ENCODE results near the gene RNF32. TPM values are rescaled to one million over a fixed set of nuclear protein-coding genes. Genes with fewer than 3 reads are reported as not detected.
"Not testable (repeated sequence)": the region's sequence is repeated elsewhere in the genome, so short reads cannot be mapped to it uniquely, and the experiment has no call there.

Gene RNF32
- total RNA-seq, 1 experiment from 2014 or later = 3.5 TPM

DNA sequence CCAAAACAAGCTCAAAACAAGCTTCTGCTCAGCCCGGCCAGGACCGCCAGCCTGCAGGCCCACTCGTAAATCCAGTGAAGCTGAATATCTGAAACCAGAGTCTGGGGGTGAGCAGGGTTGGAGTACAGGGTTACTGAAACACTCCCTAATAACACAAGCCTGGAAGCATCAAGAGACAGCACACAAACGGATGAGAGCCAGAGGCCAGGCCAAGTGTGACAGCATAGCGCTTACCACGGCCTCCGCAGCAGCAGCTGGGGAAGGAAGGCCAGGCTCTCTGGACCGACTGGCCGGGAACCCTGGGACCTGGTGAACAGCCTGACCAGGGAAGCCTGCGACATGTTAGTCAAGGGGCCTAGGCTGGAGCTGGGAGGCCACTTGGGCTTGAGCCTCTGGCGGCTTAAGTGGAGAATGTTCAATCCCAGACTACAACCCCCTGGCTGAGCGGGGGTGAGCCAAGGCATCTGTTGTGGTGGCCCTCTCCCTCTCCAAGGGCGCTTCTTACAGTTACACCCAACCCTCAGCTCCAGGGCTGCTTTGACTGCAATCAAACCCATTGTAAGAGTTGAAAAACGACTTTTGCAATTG lies 21.7 kb upstream of the RNF32 start:
- BruUV-seq (replicated peaks) = no TSS peak
- intact Hi-C loops (cut with micrococcal nuclease; ENCODE audit: unreplicated experiment) (no loop called here), in situ Hi-C loops (cut with HindIII; ENCODE audit: low pct_unique_long_range_greater_than_20kb, low sequenced_read_pairs) (no loop called here)
- Histone ChIP-seq H3K36me3 (ENCODE audit: control insufficient read depth, insufficient read depth, low read length) (no peaks in the 10 kb centered on the region), H3K9me3 (ENCODE audit: control insufficient read depth, insufficient read depth, low read depth, low read length) (no peaks in the 10 kb centered on the region), H3K4me3 (ENCODE audit: low read depth in 2 of 2, low read length in 2 of 2) (no peak overlapping the region), H3K4me1 (ENCODE audit: control insufficient read depth, insufficient read depth, low read length) (peaks cover 3% of the 10 kb centered on the region; the same call in 1 of the 2 replicates), H3K27me3 (ENCODE audit: control insufficient read depth, insufficient read depth, low read length) (no peaks in the 10 kb centered on the region), H3K27ac (ENCODE audit: low read length) (no peak overlapping the region)
- DNase-seq (ENCODE audit: low read depth, low spot score) (no peak), ATAC-seq (no peak)
- CTCF ChIA-PET = no interaction called here
- POLR2A ChIA-PET = no interaction called here
- TF ChIP-seq SIN3A (IDR thresholded peaks at IDR 0.05; ENCODE audit: borderline replicate concordance, insufficient read depth, low read depth, low read length) (no peak), POLR2AphosphoS5 (IDR thresholded peaks at IDR 0.05; ENCODE audit: low read depth, low read length) (no peak), TCF7L2 (IDR thresholded peaks at IDR 0.05; ENCODE audit: low read depth, low read length) (no peak)
- TF ChIP-seq, protein P1, sequence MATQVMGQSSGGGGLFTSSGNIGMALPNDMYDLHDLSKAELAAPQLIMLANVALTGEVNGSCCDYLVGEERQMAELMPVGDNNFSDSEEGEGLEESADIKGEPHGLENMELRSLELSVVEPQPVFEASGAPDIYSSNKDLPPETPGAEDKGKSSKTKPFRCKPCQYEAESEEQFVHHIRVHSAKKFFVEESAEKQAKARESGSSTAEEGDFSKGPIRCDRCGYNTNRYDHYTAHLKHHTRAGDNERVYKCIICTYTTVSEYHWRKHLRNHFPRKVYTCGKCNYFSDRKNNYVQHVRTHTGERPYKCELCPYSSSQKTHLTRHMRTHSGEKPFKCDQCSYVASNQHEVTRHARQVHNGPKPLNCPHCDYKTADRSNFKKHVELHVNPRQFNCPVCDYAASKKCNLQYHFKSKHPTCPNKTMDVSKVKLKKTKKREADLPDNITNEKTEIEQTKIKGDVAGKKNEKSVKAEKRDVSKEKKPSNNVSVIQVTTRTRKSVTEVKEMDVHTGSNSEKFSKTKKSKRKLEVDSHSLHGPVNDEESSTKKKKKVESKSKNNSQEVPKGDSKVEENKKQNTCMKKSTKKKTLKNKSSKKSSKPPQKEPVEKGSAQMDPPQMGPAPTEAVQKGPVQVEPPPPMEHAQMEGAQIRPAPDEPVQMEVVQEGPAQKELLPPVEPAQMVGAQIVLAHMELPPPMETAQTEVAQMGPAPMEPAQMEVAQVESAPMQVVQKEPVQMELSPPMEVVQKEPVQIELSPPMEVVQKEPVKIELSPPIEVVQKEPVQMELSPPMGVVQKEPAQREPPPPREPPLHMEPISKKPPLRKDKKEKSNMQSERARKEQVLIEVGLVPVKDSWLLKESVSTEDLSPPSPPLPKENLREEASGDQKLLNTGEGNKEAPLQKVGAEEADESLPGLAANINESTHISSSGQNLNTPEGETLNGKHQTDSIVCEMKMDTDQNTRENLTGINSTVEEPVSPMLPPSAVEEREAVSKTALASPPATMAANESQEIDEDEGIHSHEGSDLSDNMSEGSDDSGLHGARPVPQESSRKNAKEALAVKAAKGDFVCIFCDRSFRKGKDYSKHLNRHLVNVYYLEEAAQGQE (IDR thresholded peaks at IDR 0.05; ENCODE audit: insufficient read depth in 1 of 2, low read depth in 2 of 2, low read length in 1 of 2) = no peak
- TF ChIP-seq, protein P2, sequence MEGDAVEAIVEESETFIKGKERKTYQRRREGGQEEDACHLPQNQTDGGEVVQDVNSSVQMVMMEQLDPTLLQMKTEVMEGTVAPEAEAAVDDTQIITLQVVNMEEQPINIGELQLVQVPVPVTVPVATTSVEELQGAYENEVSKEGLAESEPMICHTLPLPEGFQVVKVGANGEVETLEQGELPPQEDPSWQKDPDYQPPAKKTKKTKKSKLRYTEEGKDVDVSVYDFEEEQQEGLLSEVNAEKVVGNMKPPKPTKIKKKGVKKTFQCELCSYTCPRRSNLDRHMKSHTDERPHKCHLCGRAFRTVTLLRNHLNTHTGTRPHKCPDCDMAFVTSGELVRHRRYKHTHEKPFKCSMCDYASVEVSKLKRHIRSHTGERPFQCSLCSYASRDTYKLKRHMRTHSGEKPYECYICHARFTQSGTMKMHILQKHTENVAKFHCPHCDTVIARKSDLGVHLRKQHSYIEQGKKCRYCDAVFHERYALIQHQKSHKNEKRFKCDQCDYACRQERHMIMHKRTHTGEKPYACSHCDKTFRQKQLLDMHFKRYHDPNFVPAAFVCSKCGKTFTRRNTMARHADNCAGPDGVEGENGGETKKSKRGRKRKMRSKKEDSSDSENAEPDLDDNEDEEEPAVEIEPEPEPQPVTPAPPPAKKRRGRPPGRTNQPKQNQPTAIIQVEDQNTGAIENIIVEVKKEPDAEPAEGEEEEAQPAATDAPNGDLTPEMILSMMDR (IDR thresholded peaks at IDR 0.05) = no peak

DNA sequence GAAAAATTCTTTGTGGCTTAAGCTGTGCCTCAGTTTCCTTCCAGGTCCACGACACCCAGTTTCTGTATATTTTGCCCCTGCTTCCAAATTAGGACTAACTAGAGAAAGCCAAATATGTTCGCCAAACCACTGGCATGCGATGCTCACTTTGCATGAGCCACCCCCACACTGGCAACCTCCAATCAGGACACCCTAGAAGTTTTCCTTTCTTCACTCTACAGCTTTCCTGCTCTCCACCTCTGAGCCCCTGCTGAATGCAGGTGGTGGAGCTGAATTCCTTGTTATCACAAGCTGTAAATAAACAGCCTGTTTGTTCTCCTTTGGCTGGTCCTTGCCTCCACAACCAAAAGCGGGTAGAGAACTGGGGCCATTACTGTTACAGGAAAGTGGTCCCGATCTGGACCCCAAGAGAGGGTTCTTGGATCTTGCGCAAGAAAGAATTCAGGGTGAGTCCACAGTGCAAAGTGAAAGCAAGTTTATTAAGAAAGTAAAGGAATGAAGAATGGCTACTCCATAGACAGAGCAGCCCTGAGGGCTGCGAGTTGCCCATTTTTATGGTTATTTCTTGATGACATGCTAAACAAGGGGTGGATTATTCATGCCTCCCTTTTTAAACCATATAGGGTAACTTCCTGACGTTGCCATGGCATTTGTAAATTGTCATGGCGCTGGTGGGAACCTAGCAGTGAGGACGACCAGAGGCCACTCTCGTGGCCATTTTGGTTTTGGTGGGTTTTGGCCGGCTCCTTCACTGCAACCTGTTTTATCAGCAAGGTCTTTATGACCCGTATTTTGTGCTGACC lies 20.9 kb upstream of the RNF32 start:
- H3K9me3 ChIP-seq (ENCODE audit: control insufficient read depth, insufficient read depth, low read depth, low read length); in situ Hi-C loops (cut with HindIII; ENCODE audit: low pct_unique_long_range_greater_than_20kb, low sequenced_read_pairs); BruUV-seq (replicated peaks); H3K4me3 ChIP-seq (ENCODE audit: low read depth in 2 of 2, low read length in 2 of 2); POLR2A ChIA-PET; H3K36me3 ChIP-seq (ENCODE audit: control insufficient read depth, insufficient read depth, low read length); H3K27ac ChIP-seq (ENCODE audit: low read length); CTCF ChIA-PET; H3K27me3 ChIP-seq (ENCODE audit: control insufficient read depth, insufficient read depth, low read length); H3K4me1 ChIP-seq (ENCODE audit: control insufficient read depth, insufficient read depth, low read length); intact Hi-C loops (cut with micrococcal nuclease; ENCODE audit: unreplicated experiment); DNase-seq (ENCODE audit: low read depth, low spot score); ATAC-seq: not testable (repeated sequence)

DNA sequence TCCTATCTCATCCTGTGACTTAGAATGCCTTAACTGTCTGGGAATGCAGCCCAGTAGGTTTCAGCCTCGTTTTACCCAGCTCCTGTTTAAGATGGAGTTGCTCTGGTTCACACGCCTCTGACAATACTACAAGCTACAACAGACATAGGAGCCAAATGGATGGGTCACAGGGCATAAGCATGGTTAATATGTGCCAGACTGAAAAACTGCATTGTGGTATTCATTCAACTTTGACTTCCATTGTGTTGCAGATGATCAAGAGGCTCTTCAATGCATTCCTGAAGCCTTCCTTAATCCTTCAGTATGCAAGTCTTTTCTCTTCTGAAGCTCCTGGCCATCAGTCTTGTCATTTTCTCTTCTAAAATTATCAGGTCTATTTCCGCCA lies 20.3 kb upstream of the RNF32 start:
- in situ Hi-C loops (cut with HindIII; ENCODE audit: low pct_unique_long_range_greater_than_20kb, low sequenced_read_pairs) (no loop called here), intact Hi-C loops (cut with micrococcal nuclease; ENCODE audit: unreplicated experiment) (no loop called here)
- POLR2A ChIA-PET = no interaction called here
- CTCF ChIA-PET = no interaction called here
- Histone ChIP-seq H3K36me3 (ENCODE audit: control insufficient read depth, insufficient read depth, low read length) (no peaks in the 10 kb centered on the region), H3K4me3 (ENCODE audit: low read depth in 2 of 2, low read length in 2 of 2) (no peak overlapping the region), H3K27me3 (ENCODE audit: control insufficient read depth, insufficient read depth, low read length) (no peaks in the 10 kb centered on the region), H3K4me1 (ENCODE audit: control insufficient read depth, insufficient read depth, low read length) (no peaks in the 10 kb centered on the region), H3K27ac (ENCODE audit: low read length) (no peak overlapping the region), H3K9me3 (ENCODE audit: control insufficient read depth, insufficient read depth, low read depth, low read length) (no peaks in the 10 kb centered on the region)
- DNase-seq (ENCODE audit: low read depth, low spot score) (no peak), ATAC-seq (no peak)
- BruUV-seq (replicated peaks) = no TSS peak
- TF ChIP-seq SIN3A (IDR thresholded peaks at IDR 0.05; ENCODE audit: borderline replicate concordance, insufficient read depth, low read depth, low read length) = no peak
- no peak for TF ChIP-seq TCF7L2 (IDR thresholded peaks at IDR 0.05; ENCODE audit: low read depth, low read length)
- TF ChIP-seq, protein P2 (IDR thresholded peaks at IDR 0.05) = no peak
- TF ChIP-seq POLR2AphosphoS5 (IDR thresholded peaks at IDR 0.05; ENCODE audit: low read depth, low read length) = no peak
- TF ChIP-seq, protein P1 (IDR thresholded peaks at IDR 0.05; ENCODE audit: insufficient read depth in 1 of 2, low read depth in 2 of 2, low read length in 1 of 2) = no peak
